K562 (cell line): ENCODE data around the gene NEMP2. TPM values are rescaled to one million over a fixed set of nuclear protein-coding genes. Genes with fewer than 3 reads are reported as not detected.

ENCODE experiments used
- ATAC-seq: fragments of 200-7000 bp; cut with Tn5 transposase; 3 replicates; pipeline ENCODE4 v1.9.1; 2020; ENCODE audit warnings: moderate library complexity
- BruUV-seq: library from RNA; stranded (reverse); fragments of 400-500 nt; replicated peaks from 2 replicates; lab custom pipeline; 2021; lab: Mats Ljungman, UMichigan
- CTCF ChIA-PET: fragments of 300-600 bp; formaldehyde crosslinking; extraction: SDS; loops from one replicate; lab custom pipeline; 2021; ENCODE audit warnings: low intra/inter-chr PET ratio; lab: Yijun Ruan, JAX
- POLR2A ChIA-PET: fragments of 300-600, 350-650 bp; sonication (Branson Sonifier 250); formaldehyde crosslinking; extraction: SDS; loops from one replicate; lab custom pipeline; 2021; ENCODE audit warnings: antibody characterized with exemption, inconsistent platforms; lab: Yijun Ruan, JAX
- DNase-seq, 4 experiments: peaks; one replicate each; pipeline versions ENCODE4 v3.0.0 to v3.0.0-alpha.2; 2011 to 2018; ENCODE audit warnings: low spot score in 3 of 4, mixed read lengths in 3 of 4; ENCODE audit errors: extremely low read depth in 1 of 4
- FAIRE-seq: peaks from 2 replicates; lab custom pipeline; 2011; peaks lifted over from hg19 to GRCh38; lab: Jason Lieb, UNC
- H2AFZ ChIP-seq: 2 replicates; pipeline ENCODE4 v1.6.0; 2011; ENCODE audit warnings: low read depth, low read length, control low read depth, inconsistent platforms
- H3K27ac ChIP-seq: fragments of 200-600 bp; 3 replicates; pipeline ENCODE4 v1.8.0; 2011; ENCODE audit warnings: low read depth, mild to moderate bottlenecking, control low read depth, inconsistent platforms, low read length, moderate library complexity, mixed read lengths; ENCODE audit errors: extremely low read depth
- H3K27me3 ChIP-seq, 2 experiments: fragments of 300-600 bp in 1 of 2; 2 replicates in 1 of 2; 3 replicates in 1 of 2; pipeline versions ENCODE4 v1.6.0 to v1.8.0; 2011; ENCODE audit warnings: inconsistent platforms in 2 of 2, low read length in 2 of 2, mild to moderate bottlenecking in 1 of 2, mixed read lengths in 1 of 2, moderate library complexity in 1 of 2; ENCODE audit not compliant: control insufficient read depth in 2 of 2, insufficient read depth in 2 of 2
- H3K36me3 ChIP-seq: fragments of 300-600 bp; 3 replicates; pipeline ENCODE4 v1.8.0; 2011; ENCODE audit warnings: mild to moderate bottlenecking, low read length, inconsistent platforms; ENCODE audit not compliant: control insufficient read depth, insufficient read depth
- H3K4me1 ChIP-seq, 2 experiments: fragments of 200-600 bp in 1 of 2; replicated peaks in 1 of 2; 2 replicates in 1 of 2; 3 replicates in 1 of 2; pipeline versions ENCODE4 v1.5.1 to v1.8.0; 2011; ENCODE audit warnings: inconsistent platforms in 2 of 2, low read length in 2 of 2, mild to moderate bottlenecking in 1 of 2, mixed read lengths in 1 of 2, moderate library complexity in 1 of 2; ENCODE audit not compliant: control insufficient read depth in 2 of 2, insufficient read depth in 2 of 2
- H3K4me2 ChIP-seq: 2 replicates; pipeline ENCODE4 v1.6.1; 2011; ENCODE audit warnings: low read length, control low read depth, inconsistent platforms, mixed read lengths; ENCODE audit not compliant: insufficient read depth
- H3K4me3 ChIP-seq: fragments of 200-600 bp; sonication (generic), shearing (Covaris generic); 2 replicates; pipeline ENCODE4 v1.5.1; 2016; ENCODE audit warnings: control low read depth, inconsistent platforms
- H3K79me2 ChIP-seq: fragments of 200-600 bp; 3 replicates; pipeline ENCODE4 v1.8.0; 2011; ENCODE audit warnings: low read length, inconsistent platforms; ENCODE audit not compliant: control insufficient read depth, insufficient read depth
- H3K9ac ChIP-seq, 2 experiments: 2 replicates each; pipeline versions ENCODE4 v1.6.0 to v1.6.1; 2011; ENCODE audit warnings: low read depth in 2 of 2, low read length in 2 of 2, control low read depth in 1 of 2, inconsistent platforms in 1 of 2, mild to moderate bottlenecking in 1 of 2, mixed read lengths in 1 of 2; ENCODE audit not compliant: insufficient read depth in 1 of 2
- H3K9me1 ChIP-seq: one replicate; pipeline ENCODE4 v1.6.0; 2011; ENCODE audit warnings: inconsistent platforms, mild to moderate bottlenecking, low read length, moderate library complexity; ENCODE audit not compliant: control insufficient read depth, insufficient read depth
- H3K9me3 ChIP-seq: replicated peaks from 2 replicates; pipeline ENCODE4 v1.5.1; 2011; ENCODE audit warnings: low read depth, low read length, inconsistent platforms; ENCODE audit not compliant: control insufficient read depth, insufficient read depth
- H4K20me1 ChIP-seq: replicated peaks from 2 replicates; pipeline ENCODE4 v1.6.1; 2011; ENCODE audit warnings: low read length, inconsistent platforms, mixed read lengths; ENCODE audit not compliant: control insufficient read depth, insufficient read depth
- ARID1B ChIP-seq: fragments of 450-650 bp; IDR thresholded peaks from 2 replicates; pipeline ENCODE4 v1.6.1; 2016; ENCODE audit warnings: antibody characterized with exemption, mild to moderate bottlenecking, inconsistent platforms
- CBFA2T3 ChIP-seq: fragments of 450-650 bp; IDR thresholded peaks from 2 replicates; pipeline ENCODE4 v1.6.1; 2017
- CREBBP ChIP-seq: IDR thresholded peaks from one replicate; pipeline ENCODE4 v1.6.1; 2012; ENCODE audit warnings: low read depth, mild to moderate bottlenecking, control low read depth, inconsistent platforms, low read length
- DIDO1 ChIP-seq: fragments of 450-650 bp; IDR thresholded peaks from 2 replicates; pipeline ENCODE4 v1.6.1; 2016; ENCODE audit warnings: low read depth, missing biosample characterization, missing genetic modification characterization
- FOXA3 ChIP-seq, 2 experiments: fragments of 450-650 bp in 1 of 2; sonication (generic) in 1 of 2; formaldehyde crosslinking; IDR thresholded peaks in 1 of 2; conservative IDR thresholded peaks in 1 of 2; 2 replicates each; pipeline versions ENCODE4 v1.4.0 to v1.8.0; 2020 to 2022; ENCODE audit warnings: mild to moderate bottlenecking in 2 of 2, missing genetic modification reagents in 1 of 2
- HES1 ChIP-seq: fragments of 450-650 bp; IDR thresholded peaks from 2 replicates; pipeline ENCODE4 v1.6.1; 2016; ENCODE audit warnings: low read depth, mild to moderate bottlenecking, moderate library complexity
- KDM1A ChIP-seq, 2 experiments: fragments of 450-650 bp; IDR thresholded peaks; 2 replicates each; pipeline ENCODE4 v1.6.1; 2016; ENCODE audit warnings: mild to moderate bottlenecking in 2 of 2
- MTA2 ChIP-seq: fragments of 450-650 bp; IDR thresholded peaks from 2 replicates; pipeline ENCODE4 v1.6.1; 2016; ENCODE audit warnings: low read depth
- PHF20 ChIP-seq: fragments of 450-650 bp; IDR thresholded peaks from 2 replicates; pipeline ENCODE4 v1.6.1; 2018; ENCODE audit not compliant: partially characterized antibody
- SMARCA4 ChIP-seq: fragments of 450-650 bp; IDR thresholded peaks from 2 replicates; pipeline ENCODE4 v1.6.1; 2016
- SMARCE1 ChIP-seq: fragments of 450-650 bp; IDR thresholded peaks from 2 replicates; pipeline ENCODE4 v1.7.1; 2016; ENCODE audit warnings: mild to moderate bottlenecking
- TAL1 ChIP-seq: fragments of 450-650 bp; IDR thresholded peaks from 2 replicates; pipeline ENCODE4 v1.6.1; 2016; ENCODE audit warnings: mild to moderate bottlenecking
- TEAD4 ChIP-seq, 2 experiments: sonication (generic) in 1 of 2; formaldehyde crosslinking in 1 of 2; IDR thresholded peaks; 2 replicates each; pipeline versions ENCODE4 v1.6.1 to v1.8.0; 2012 to 2022; ENCODE audit warnings: borderline replicate concordance in 1 of 2, inconsistent platforms in 1 of 2, low read length in 1 of 2, mild to moderate bottlenecking in 1 of 2, missing genetic modification reagents in 1 of 2
- ZBTB7A ChIP-seq: IDR thresholded peaks from 2 replicates; pipeline ENCODE4 v1.6.1; 2011; ENCODE audit warnings: low read depth, mild to moderate bottlenecking, low read length, moderate library complexity, borderline replicate concordance; ENCODE audit not compliant: control insufficient read depth
- ZNF668 ChIP-seq: fragments of 250-450 bp; sonication (Bioruptor Pico); IDR thresholded peaks from 2 replicates; pipeline ENCODE4 v1.8.0; 2022; ENCODE audit warnings: mild to moderate bottlenecking, inconsistent platforms
- WGBS: fragments of 100-300 bp; shearing (Covaris generic); methylation state at CpG from one replicate; pipeline ENCODE4 v1.1.6; 2016; ENCODE audit warnings: low coverage, mixed read lengths; ENCODE audit not compliant: insufficient coverage; ENCODE audit errors: missing lambda C conversion rate; 5-methylcytosine and 5-hydroxymethylcytosine counted together
- in situ Hi-C: fragments of 300-500 bp; cut with MboI; formaldehyde crosslinking; loops from 4 replicates; pipeline ENCODE4 v1.15.0; 2018; ENCODE audit warnings: inconsistent platforms, mixed read lengths
- intact Hi-C: fragments of 100-400 bp; cut with micrococcal nuclease; formaldehyde crosslinking; loops from 2 replicates; pipeline ENCODE4 v1.14.2; 2022
- polyA plus RNA-seq, 8 experiments: library from polyadenylated mRNA; depleted of rRNA in 4 of 8; stranded (reverse) in 5 of 8; unstranded in 3 of 8; fragments of >200 nt; fragmentation: Nextera tagmentation in 2 of 8; fragmentation: Illumina TruSeq in 1 of 8; extraction: Ambion mirVana in 2 of 8; extraction: Trizol in 1 of 8; gene quantifications; 2 replicates each; pipeline versions ENCODE4 v1.2.1 to v1.2.3, GENCODE V29; 2011 to 2014; ENCODE audit warnings: inconsistent platforms in 1 of 8, missing spikeins in 1 of 8
- total RNA-seq, 7 experiments: library from RNA; depleted of rRNA in 6 of 7; stranded (reverse); fragments of >200 nt in 6 of 7; fragmentation: Illumina TruSeq in 2 of 7; extraction: Trizol in 2 of 7; gene quantifications; 2 replicates each; pipeline versions ENCODE4 v1.2.1 to v1.2.3, GENCODE V29; 2011 to 2021; ENCODE audit warnings: low replicate concordance in 1 of 7
- TF ChIP-seq, protein P1 (sequence below): fragments of 250-450 bp; sonication (Bioruptor Pico); IDR thresholded peaks from 2 replicates; pipeline ENCODE4 v1.4.0; 2020
- TF ChIP-seq, protein P2 (sequence below), 2 experiments: fragments of 150-350 bp in 1 of 2; IDR thresholded peaks; 2 replicates each; pipeline ENCODE4 v1.6.1; 2012 to 2016; ENCODE audit warnings: low read depth in 2 of 2, low read length in 2 of 2, mild to moderate bottlenecking in 1 of 2, moderate library complexity in 1 of 2

The NEMP2 gene
- total and polyA plus RNA-seq, 9 of the 15 experiments (the other 6 are each of a cell fraction or from before 2014, with no cell fraction given) = 0.32 to 3.0 (median 1.7) TPM

GRCh38 chr2:190477661-190478454 is 56.7 kb downstream of the NEMP2 start:
- in situ Hi-C loops = no loop called here
- POLR2A ChIA-PET = interaction anchor here (0.6 to 1.4 kb wide), 7 partner anchors 11 to 136 kb away, joined by 3 to 7 read pairs (median 3); no protein-coding TSS in a partner anchor
- Histone ChIP-seq H3K27ac (0 out of 3 replicates have a peak overlapping the region, but pooled peaks have one; percentile 1), H2AFZ (peak overlapping the region; percentile 50; the same call in 1 of the 2 replicates), H4K20me1 (no peaks in the 10 kb centered on the region), H3K36me3 (no peaks in the 10 kb centered on the region), H3K4me1 (peaks cover 2 to 6% of the 10 kb centered on the region in 2 experiments; a peak in 2 of 5 replicates), H3K9me3 (no peaks in the 10 kb centered on the region), H3K79me2 (no peaks in the 10 kb centered on the region), H3K4me3 (no peak overlapping the region), H3K9ac (peak overlapping the region in 1 of 2 experiments; percentile 32; a peak in 2 of 4 replicates), H3K27me3 (no peaks in the 10 kb centered on the region), H3K9me1 (no peaks in the 10 kb centered on the region), H3K4me2 (no peak overlapping the region; the same call in 1 of the 2 replicates)
- DNase-seq = peak in 3 of 4 experiments; percentile 14 to 33 (median 26)
- BruUV-seq = no TSS peak
- intact Hi-C loops = no loop called here
- 50% methylated on average over 4 of the region's 4 CpGs for WGBS
- peak; percentile 85 for ATAC-seq
- CTCF ChIA-PET = no interaction called here
- FAIRE-seq = peak; percentile 56
- TF ChIP-seq CBFA2T3 = peak; percentile 85
- TF ChIP-seq, protein P1, sequence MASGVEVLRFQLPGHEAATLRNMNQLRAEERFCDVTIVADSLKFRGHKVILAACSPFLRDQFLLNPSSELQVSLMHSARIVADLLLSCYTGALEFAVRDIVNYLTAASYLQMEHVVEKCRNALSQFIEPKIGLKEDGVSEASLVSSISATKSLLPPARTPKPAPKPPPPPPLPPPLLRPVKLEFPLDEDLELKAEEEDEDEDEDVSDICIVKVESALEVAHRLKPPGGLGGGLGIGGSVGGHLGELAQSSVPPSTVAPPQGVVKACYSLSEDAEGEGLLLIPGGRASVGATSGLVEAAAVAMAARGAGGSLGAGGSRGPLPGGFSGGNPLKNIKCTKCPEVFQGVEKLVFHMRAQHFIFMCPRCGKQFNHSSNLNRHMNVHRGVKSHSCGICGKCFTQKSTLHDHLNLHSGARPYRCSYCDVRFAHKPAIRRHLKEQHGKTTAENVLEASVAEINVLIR (CRISPR knock-in tag) = no peak
- no peak for TF ChIP-seq DIDO1
- TF ChIP-seq HES1 = 0 out of 2 replicates have a peak, but pooled peaks have one; percentile 42
- TF ChIP-seq KDM1A (IDR thresholded peaks at IDR 0.05) = no peak
- TF ChIP-seq SMARCE1 = peak; percentile 81
- peak; percentile 91 for TF ChIP-seq ARID1B
- TF ChIP-seq MTA2 = peak; percentile 78
- TF ChIP-seq PHF20 = no peak
- TF ChIP-seq SMARCA4 = peak; percentile 75; the same call in 1 of the 2 replicates
- TF ChIP-seq ZBTB7A = no peak
- TF ChIP-seq FOXA3 (CRISPR knock-in tag; conservative IDR thresholded peaks at IDR 0.05 in 1 of 2, IDR thresholded peaks at IDR 0.05 in 1 of 2) = peak; percentile 94 to 96
- TF ChIP-seq, protein P2, sequence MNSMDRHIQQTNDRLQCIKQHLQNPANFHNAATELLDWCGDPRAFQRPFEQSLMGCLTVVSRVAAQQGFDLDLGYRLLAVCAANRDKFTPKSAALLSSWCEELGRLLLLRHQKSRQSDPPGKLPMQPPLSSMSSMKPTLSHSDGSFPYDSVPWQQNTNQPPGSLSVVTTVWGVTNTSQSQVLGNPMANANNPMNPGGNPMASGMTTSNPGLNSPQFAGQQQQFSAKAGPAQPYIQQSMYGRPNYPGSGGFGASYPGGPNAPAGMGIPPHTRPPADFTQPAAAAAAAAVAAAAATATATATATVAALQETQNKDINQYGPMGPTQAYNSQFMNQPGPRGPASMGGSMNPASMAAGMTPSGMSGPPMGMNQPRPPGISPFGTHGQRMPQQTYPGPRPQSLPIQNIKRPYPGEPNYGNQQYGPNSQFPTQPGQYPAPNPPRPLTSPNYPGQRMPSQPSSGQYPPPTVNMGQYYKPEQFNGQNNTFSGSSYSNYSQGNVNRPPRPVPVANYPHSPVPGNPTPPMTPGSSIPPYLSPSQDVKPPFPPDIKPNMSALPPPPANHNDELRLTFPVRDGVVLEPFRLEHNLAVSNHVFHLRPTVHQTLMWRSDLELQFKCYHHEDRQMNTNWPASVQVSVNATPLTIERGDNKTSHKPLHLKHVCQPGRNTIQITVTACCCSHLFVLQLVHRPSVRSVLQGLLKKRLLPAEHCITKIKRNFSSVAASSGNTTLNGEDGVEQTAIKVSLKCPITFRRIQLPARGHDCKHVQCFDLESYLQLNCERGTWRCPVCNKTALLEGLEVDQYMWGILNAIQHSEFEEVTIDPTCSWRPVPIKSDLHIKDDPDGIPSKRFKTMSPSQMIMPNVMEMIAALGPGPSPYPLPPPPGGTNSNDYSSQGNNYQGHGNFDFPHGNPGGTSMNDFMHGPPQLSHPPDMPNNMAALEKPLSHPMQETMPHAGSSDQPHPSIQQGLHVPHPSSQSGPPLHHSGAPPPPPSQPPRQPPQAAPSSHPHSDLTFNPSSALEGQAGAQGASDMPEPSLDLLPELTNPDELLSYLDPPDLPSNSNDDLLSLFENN (IDR thresholded peaks at IDR 0.05; ENCODE audit: low read depth in 2 of 2, low read length in 2 of 2) = peak in 1 of 2 experiments; percentile 66; a peak in 1 of 4 replicates
- peak; percentile 91 for TF ChIP-seq TAL1
- TF ChIP-seq TEAD4 (IDR thresholded peaks at IDR 0.05; ENCODE audit: low read length) = peak; percentile 94
- no peak for TF ChIP-seq TEAD4 (CRISPR knock-in tag; IDR thresholded peaks at IDR 0.05; ENCODE audit: borderline replicate concordance)
- no peak for TF ChIP-seq ZNF668 (CRISPR knock-in tag)
- no peak for TF ChIP-seq CREBBP
